HL-60 (cell line): Measurements from ENCODE around the gene SPESP1.

Source experiments
- GABPA ChIP-seq: IDR thresholded peaks from 2 replicates; pipeline ENCODE4 v1.6.1; 2012; ENCODE audit warnings: low read depth
- POLR2AphosphoS5 ChIP-seq: IDR thresholded peaks from 2 replicates; pipeline ENCODE4 v1.6.1; 2012; ENCODE audit warnings: low read depth
- TF ChIP-seq, protein P1 (sequence below): IDR thresholded peaks from one replicate; pipeline ENCODE4 v1.5.1; 2011; ENCODE audit warnings: low read length, control low read depth, inconsistent platforms; ENCODE audit not compliant: insufficient read depth

DNA sequence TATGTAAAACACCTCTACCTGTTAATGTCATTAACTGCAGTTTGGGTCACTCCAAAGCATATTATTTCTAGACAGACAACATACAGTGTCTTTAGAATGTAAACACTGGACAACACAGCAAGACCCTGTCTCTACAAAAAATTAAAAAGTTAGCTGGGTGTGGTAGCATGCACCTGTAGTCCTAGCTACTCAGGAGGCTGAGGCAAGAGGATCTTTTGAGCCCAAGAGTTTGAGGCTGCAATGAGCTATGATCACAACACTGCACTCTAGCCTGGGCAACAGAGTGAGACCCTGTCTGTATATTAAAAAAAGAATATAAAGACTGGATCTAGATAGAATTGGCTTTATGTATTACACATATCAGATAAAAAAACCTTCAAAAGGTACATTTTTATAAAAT is 20.0 kb upstream of the SPESP1 start:
- TF ChIP-seq, protein P1, sequence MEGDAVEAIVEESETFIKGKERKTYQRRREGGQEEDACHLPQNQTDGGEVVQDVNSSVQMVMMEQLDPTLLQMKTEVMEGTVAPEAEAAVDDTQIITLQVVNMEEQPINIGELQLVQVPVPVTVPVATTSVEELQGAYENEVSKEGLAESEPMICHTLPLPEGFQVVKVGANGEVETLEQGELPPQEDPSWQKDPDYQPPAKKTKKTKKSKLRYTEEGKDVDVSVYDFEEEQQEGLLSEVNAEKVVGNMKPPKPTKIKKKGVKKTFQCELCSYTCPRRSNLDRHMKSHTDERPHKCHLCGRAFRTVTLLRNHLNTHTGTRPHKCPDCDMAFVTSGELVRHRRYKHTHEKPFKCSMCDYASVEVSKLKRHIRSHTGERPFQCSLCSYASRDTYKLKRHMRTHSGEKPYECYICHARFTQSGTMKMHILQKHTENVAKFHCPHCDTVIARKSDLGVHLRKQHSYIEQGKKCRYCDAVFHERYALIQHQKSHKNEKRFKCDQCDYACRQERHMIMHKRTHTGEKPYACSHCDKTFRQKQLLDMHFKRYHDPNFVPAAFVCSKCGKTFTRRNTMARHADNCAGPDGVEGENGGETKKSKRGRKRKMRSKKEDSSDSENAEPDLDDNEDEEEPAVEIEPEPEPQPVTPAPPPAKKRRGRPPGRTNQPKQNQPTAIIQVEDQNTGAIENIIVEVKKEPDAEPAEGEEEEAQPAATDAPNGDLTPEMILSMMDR: no peak
- no peak for TF ChIP-seq POLR2AphosphoS5
- no peak for TF ChIP-seq GABPA
